Stimulated activated naive B cell treated with anti-CD40 and anti-IgM and Interleukin-4, amounts not matched to agents 10 μg/mL and 1 μg/mL and 100 μg/mL, for 72 hours (primary cell): ENCODE results near the gene C9orf78.

Experiments used
- ATAC-seq, 2 donors: fragments of 150-1000 bp; cut with Tn5 transposase; replicated peaks; 2 replicates each; pipeline ENCODE4 v1.10.0; 2021; ENCODE audit warnings: moderate library complexity in 1 of 2
- DNase-seq: peaks from one replicate; pipeline ENCODE4 v3.0.0; 2021
- H3K27ac Mint-ChIP-seq: one replicate; pipeline ENCODE4 v1.8.0; 2022; ENCODE audit warnings: mild to moderate bottlenecking, mixed read lengths
- H3K27me3 Mint-ChIP-seq, 2 donors: one replicate each; pipeline ENCODE4 v1.8.0; 2022; ENCODE audit warnings: mixed read lengths in 2 of 2
- H3K36me3 Mint-ChIP-seq, 2 donors: one replicate each; pipeline ENCODE4 v1.8.0; 2022; ENCODE audit warnings: mixed read lengths in 2 of 2, mild to moderate bottlenecking in 1 of 2
- H3K4me1 Mint-ChIP-seq, 2 donors: one replicate each; pipeline ENCODE4 v1.8.0; 2022; ENCODE audit warnings: mixed read lengths in 2 of 2, mild to moderate bottlenecking in 1 of 2
- H3K4me3 Mint-ChIP-seq, 2 donors: one replicate each; pipeline ENCODE4 v1.8.0; 2022; ENCODE audit warnings: mild to moderate bottlenecking in 2 of 2, mixed read lengths in 2 of 2, moderate library complexity in 1 of 2
- H3K9me3 Mint-ChIP-seq, 2 donors: one replicate each; pipeline ENCODE4 v1.8.0; 2022; ENCODE audit warnings: mixed read lengths in 2 of 2, mild to moderate bottlenecking in 1 of 2

Gene C9orf78

DNA sequence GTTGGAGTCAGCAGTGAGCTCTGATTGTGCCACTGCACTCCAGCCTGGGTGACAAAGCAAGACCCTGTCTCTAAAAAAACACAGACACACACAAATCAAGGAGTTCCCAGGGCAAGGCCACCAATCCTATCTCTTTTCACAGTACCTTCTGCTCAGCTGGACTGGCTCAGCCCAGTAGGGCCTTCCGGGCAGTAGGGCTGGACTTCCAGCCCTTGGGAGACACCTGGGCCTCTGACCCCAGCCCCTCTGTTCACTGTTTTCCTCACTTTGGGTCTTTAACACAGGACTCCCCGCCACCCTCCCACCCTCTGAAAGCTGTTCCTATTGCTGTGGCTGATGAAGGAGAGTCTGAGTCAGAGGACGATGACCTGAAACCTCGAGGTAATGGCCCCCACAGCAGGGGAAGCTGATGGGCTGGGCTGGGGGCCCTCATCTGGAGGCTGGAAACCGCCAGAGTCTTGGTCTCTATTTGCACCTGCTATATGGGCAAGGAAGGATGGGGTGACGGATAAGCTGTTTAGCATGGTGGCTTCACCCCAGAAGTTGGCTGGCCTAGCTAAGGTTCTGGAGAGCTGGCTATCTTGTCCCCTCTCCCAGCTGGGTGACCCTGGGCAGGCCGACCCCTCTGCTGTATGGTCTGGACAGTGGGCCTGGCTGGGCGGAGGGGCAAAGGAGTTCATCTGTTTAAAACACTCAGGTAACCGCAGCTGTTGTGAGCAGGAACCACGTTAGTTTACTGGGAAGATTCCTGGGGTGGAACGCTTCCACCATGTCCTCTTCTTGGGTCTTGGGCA lies 25.8 kb upstream of the C9orf78 start:
- peaks cover 0 to 7% of the 10 kb centered on the region in 2 donors for H3K4me1 Mint-ChIP-seq

DNA sequence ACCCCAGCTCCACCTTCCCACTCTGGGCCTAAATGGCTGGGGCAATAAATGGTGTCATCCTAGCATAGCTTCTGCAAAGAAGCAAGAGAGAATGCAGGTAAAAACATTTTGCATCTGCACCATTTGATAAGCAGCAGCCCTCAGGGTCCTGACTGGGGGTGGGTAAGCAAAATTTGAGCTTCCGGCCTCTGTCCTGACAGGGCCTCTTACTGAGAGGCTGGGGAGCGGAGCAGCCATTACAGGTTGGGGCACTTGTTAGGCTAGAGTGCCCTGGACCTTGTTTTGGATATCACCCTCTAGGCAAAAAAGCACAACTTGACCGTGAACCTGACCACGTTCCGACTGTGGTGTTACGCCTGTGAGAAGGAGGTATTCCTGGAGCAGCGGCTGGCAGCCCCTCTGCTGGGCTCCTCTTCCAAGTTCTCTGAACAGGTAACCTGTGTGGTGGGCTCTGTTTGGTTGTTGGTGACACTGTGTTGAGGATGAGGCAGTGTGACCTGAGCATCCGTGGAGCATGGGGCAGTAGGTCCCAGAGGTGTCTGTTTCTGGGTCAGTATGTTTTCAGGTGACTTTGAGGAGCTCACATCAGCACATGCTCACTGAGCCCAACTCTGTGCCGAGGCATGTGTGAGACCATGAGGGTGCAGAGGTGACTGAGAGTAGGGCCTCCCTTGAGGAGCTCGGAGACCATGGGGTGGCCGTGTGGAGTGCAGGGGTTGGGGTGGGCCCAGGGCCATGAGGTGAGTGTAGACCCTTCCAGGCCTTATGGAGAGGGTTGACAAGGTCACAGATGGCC lies 23.3 kb upstream of the C9orf78 start:
- ATAC-seq (no peak), DNase-seq (no peak)
- peaks cover 55 to 67% of the 10 kb centered on the region in 2 donors for H3K36me3 Mint-ChIP-seq
- H3K27ac Mint-ChIP-seq = no peak overlapping the region
- no peaks in the 10 kb centered on the region for H3K9me3 Mint-ChIP-seq
- H3K27me3 Mint-ChIP-seq = no peaks in the 10 kb centered on the region
- no peaks in the 10 kb centered on the region for H3K4me1 Mint-ChIP-seq
- H3K4me3 Mint-ChIP-seq = no peak overlapping the region

More for the DNA sequence above, 25.8 kb upstream of the C9orf78 start:
- Mint-ChIP-seq H3K9me3 (no peaks in the 10 kb centered on the region), H3K27ac (no peak overlapping the region), H3K27me3 (no peaks in the 10 kb centered on the region), H3K36me3 (peaks cover 47 to 60% of the 10 kb centered on the region in 2 donors), H3K4me3 (no peak overlapping the region)
- no peak for ATAC-seq
- DNase-seq = no peak

DNA sequence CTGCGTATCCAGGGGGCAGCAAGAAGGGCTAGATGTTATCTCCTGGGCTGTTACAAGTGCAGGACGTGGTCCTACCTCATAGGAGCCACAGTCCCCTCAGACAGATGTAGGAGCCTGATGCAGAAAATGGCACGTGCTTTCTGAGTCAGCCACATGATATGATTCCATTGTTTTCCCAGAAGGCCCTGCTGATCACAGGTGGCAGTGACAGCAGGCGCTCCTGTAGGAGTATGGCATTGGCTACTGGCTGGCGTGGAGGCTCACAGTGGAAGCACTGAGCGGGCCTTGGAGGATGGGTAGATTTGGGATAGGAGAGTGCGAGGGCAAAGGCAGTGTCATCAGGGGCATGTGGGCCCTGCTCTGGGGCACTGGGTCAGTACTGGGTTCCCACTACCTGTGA lies 22.1 kb upstream of the C9orf78 start:
- H3K4me1 Mint-ChIP-seq = no peaks in the 10 kb centered on the region
- no peak overlapping the region for H3K27ac Mint-ChIP-seq
- ATAC-seq (no peak), DNase-seq (no peak)
- peaks cover 57 to 70% of the 10 kb centered on the region in 2 donors for H3K36me3 Mint-ChIP-seq
- no peak overlapping the region for H3K4me3 Mint-ChIP-seq
- no peaks in the 10 kb centered on the region for H3K9me3 Mint-ChIP-seq
- H3K27me3 Mint-ChIP-seq = no peaks in the 10 kb centered on the region

DNA sequence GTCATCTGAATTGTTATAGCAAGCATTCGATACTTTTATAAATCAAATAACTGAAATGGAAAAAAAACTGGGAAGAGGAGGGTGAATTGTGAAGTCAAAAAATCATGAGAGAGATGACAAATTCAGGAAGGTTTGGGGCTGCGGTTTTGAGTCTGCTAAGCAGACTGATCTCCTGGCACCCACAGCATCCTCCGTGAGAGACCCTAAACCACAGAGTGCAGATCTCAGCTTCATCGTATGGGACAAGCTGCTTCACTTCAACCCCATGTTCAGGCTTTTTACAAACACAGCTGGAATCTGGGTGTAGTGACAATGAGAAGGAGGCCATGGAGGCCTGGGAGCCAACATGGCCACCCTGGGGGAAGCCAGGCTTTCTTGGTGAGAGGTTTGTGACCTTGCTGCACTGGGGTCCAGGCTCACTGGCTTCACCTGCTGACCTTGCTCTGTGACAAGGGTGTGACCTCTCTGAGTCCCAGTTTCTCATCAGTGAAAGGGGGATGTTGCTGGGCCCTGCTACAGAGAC lies 19.6 kb upstream of the C9orf78 start:
- no peak overlapping the region for H3K27ac Mint-ChIP-seq
- no peaks in the 10 kb centered on the region for H3K4me1 Mint-ChIP-seq

DNA sequence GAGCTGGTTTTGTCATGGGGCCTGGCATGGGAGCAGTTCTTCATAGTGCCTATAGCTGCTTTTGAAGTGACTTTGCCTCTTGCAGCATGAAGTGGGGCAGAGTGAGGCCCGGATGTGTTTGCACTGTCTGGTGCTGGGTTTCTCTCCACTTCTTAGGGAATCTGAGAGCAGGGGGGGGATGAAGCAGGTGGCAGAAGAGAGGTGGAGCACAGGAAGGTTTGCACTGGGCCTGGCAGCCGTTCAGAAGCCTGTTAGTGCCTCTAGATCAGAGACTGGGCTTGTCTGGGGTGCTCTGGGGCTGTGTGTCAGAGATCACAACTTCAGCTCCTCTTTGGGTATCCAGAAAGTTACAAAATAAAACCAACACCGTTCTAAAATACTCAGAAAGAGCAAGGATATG lies 18.5 kb upstream of the C9orf78 start:
- no peaks in the 10 kb centered on the region for H3K27me3 Mint-ChIP-seq
- H3K36me3 Mint-ChIP-seq = peaks cover 59 to 73% of the 10 kb centered on the region in 2 donors
- ATAC-seq = no peak
- no peak overlapping the region for H3K27ac Mint-ChIP-seq
- DNase-seq = no peak
- H3K4me3 Mint-ChIP-seq = no peak overlapping the region
- no peaks in the 10 kb centered on the region for H3K4me1 Mint-ChIP-seq
- no peaks in the 10 kb centered on the region for H3K9me3 Mint-ChIP-seq

More for the DNA sequence above, 19.6 kb upstream of the C9orf78 start:
- Mint-ChIP-seq H3K4me3 (no peak overlapping the region), H3K9me3 (no peaks in the 10 kb centered on the region), H3K27me3 (no peaks in the 10 kb centered on the region), H3K36me3 (peaks cover 60 to 74% of the 10 kb centered on the region in 2 donors)
- DNase-seq (no peak), ATAC-seq (no peak)

DNA sequence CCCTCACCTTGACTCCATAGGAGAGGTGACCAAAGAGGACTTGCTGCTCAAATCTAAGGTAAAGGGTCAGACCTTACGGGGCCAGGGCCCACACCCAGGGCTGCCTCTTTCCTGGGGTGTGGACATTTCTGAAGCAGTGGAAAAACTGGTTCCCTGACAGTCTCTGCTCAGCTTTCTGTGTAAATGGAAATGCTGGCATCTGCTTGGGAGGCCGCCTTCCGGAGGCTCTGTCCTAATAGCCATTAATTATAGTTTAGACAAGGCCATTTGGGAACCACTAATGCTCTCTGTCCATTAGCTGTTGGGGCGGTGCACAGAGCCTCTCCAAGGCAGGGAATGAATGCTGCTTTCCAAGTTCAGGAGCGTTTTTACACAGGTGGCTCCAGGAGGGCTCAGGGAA lies 17.5 kb upstream of the C9orf78 start:
- Mint-ChIP-seq H3K27me3 (no peaks in the 10 kb centered on the region), H3K9me3 (no peaks in the 10 kb centered on the region), H3K27ac (no peak overlapping the region), H3K4me1 (no peaks in the 10 kb centered on the region), H3K36me3 (peaks cover 54 to 63% of the 10 kb centered on the region in 2 donors), H3K4me3 (no peak overlapping the region)
- DNase-seq (no peak), ATAC-seq (no peak)

DNA sequence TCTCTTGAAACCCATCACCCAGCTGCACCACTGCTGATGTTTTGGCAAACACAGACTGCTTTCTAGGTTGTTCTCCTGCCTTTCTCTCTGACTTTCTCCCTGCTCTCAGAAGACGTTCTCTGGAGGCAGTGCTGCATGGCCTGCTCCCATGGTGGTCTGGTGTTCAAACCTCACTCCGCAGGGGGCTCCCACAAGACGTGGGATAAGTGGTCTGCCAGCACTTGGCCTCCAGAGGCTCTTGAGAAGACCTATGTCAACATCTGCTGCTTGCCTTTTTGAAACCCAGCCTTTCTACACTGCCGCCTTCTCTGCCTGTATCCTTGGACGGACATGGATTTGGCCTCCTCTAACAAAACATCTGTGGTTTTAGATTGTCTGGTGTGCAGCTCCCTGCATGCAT lies 16.7 kb upstream of the C9orf78 start:
- Mint-ChIP-seq H3K27me3 (no peaks in the 10 kb centered on the region), H3K4me3 (no peak overlapping the region), H3K4me1 (no peaks in the 10 kb centered on the region), H3K36me3 (peaks cover 51 to 57% of the 10 kb centered on the region in 2 donors), H3K27ac (no peak overlapping the region), H3K9me3 (no peaks in the 10 kb centered on the region)
- DNase-seq (no peak), ATAC-seq (no peak)

DNA sequence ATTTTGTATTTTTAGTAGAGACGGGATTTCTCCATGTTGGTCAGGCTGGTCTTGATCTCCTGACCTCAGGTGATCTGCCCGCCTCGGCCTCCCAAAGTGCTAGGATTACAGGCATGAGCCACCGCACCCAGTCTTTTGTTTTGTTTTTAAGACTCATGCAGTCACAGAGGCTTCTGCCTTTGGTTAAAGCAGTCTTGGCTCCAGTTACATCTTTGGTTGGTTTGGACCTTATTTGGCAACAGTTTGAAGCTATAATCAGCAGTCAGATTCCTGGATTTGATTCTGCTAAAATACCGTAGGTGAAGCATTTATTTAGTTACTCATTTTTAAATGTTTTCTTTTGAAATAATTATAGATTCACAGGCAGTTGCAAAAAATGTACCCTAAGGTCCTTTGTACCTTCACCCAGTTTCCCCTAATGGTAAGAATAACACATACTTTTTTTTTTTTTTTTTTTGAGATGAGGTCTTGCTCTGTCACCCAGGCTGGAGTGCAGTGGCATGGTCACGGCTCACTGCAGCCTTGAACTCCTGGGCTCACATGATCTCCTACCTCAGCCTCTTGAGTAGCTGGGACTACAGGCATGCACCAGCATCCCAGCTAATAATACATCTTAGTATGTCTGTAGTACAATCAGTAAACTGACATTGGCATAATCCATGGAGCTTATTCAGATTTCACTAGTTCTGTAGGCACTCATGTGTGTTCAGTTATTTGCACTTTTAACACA lies 15.9 kb upstream of the C9orf78 start:
- no peaks in the 10 kb centered on the region for H3K27me3 Mint-ChIP-seq
- no peaks in the 10 kb centered on the region for H3K9me3 Mint-ChIP-seq
- H3K27ac Mint-ChIP-seq = no peak overlapping the region
- H3K36me3 Mint-ChIP-seq = peaks cover 46 to 50% of the 10 kb centered on the region in 2 donors
- no peak for DNase-seq
- no peak for ATAC-seq
- H3K4me3 Mint-ChIP-seq = no peak overlapping the region
- H3K4me1 Mint-ChIP-seq = no peaks in the 10 kb centered on the region

DNA sequence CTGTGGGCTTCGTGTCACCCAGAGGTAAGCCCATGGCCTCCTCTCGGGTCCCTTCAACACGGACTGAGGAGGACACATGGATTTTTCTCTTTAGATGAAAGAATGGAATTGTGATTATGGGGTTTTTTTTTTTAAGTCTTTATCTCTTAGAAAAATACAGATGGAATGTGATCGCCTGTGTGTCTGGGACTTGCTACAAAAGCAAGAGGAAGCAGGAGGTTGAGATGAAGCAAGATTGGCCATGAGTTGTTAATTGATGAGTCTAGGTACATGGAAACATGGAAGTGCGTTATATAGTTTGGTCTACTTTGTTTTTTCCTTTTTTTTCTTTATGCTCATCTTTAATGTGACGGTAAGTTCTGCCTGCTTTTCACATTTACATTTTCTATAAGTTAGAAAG lies 14.8 kb upstream of the C9orf78 start:
- peaks cover 0 to 5% of the 10 kb centered on the region in 2 donors for H3K4me1 Mint-ChIP-seq

DNA sequence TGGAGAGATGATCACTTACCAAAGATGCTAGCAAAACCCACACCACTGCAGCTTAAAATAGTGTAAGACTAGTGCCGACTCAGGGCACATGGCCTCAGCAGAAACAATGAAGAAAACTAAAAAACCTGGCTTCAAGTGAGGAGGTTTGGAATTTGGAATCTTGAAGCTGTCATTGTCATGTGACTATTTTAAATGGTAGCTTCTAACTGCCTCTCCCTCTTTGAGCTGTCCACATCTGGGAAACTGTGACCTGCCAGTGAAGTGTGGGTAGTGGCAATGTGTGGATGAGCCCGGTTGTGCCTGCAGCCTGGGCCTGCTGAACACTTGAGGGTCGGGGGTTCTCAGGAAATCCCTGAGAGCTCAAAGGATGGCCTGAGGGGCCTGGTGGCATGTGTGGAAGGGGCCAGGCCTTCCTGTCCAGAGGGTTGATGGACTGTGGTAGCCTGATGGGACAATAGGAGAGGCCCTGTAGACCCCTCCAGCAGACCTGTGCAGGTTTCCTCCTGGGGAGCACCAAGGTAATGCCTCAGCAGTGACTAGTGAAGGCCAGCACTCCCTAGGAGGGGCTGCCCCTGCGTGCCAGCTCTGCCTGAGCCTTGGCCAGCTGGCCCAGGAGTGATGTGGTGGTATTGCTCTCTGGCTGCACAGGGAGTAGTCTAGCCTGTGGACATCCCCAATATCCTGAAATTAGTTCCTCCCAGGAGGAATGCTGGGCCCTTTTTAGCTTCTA lies 13.8 kb upstream of the C9orf78 start:
- DNase-seq = no peak
- Mint-ChIP-seq H3K27ac (no peak overlapping the region), H3K36me3 (peaks cover 26 to 32% of the 10 kb centered on the region in 2 donors), H3K27me3 (no peaks in the 10 kb centered on the region), H3K9me3 (no peaks in the 10 kb centered on the region), H3K4me3 (no peak overlapping the region), H3K4me1 (peaks cover 0 to 5% of the 10 kb centered on the region in 2 donors)
- no peak for ATAC-seq

More for the DNA sequence above, 14.8 kb upstream of the C9orf78 start:
- Mint-ChIP-seq H3K27me3 (no peaks in the 10 kb centered on the region), H3K36me3 (peaks cover 36 to 42% of the 10 kb centered on the region in 2 donors), H3K27ac (no peak overlapping the region), H3K9me3 (no peaks in the 10 kb centered on the region), H3K4me3 (no peak overlapping the region)
- ATAC-seq (no peak), DNase-seq (no peak)

DNA sequence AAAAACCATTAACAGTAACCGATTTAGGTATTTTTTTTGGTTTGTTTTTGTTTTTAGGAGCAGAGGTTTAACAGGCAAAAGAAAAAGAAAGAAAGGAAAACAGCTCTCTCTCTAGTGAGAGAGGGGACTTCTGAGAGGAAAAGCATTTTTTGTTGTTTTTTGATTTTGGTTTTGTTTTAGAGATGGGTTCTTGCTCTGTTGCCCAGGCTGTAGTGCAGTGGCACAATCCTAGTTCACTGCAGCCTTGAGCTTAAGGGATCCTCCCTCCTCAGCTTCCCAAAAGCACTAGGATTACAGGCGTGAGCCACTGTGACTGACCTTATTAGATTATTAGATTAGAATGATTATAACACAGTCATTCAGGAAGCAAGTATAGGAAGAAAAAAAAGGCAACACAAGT lies 10.3 kb upstream of the C9orf78 start:
- ATAC-seq (no peak), DNase-seq (no peak)
- Mint-ChIP-seq H3K4me3 (no peak overlapping the region), H3K9me3 (no peaks in the 10 kb centered on the region), H3K36me3 (peaks cover 8 to 9% of the 10 kb centered on the region in 2 donors), H3K27me3 (no peaks in the 10 kb centered on the region), H3K4me1 (peaks cover 0 to 5% of the 10 kb centered on the region in 2 donors), H3K27ac (peak overlapping the region; percentile 42)

DNA sequence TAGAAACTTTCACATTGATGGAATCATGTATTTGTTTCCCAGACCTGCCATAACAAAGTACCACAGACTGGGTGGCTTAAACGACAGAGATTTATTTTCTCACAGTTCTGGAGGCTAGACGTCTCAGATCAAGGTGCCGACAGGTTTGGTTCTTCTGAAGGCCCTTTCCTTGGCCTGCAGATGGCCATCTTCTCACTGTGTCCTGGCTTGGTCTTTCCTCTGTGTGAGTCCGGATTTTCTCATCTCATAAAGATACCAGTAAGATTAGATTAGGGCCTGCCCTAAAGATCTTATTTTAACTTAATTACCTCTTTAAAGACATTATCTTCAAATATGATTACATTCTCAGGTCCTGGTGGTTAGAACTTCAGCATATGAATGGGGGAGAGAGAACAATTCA lies 6.0 kb upstream of the C9orf78 start:
- ATAC-seq (no peak), DNase-seq (no peak)
- Mint-ChIP-seq H3K27me3 (no peaks in the 10 kb centered on the region), H3K4me3 (no peak overlapping the region), H3K36me3 (peaks cover 13 to 19% of the 10 kb centered on the region in 2 donors), H3K4me1 (peaks cover 24 to 35% of the 10 kb centered on the region in 2 donors), H3K9me3 (no peaks in the 10 kb centered on the region), H3K27ac (no peak overlapping the region)

DNA sequence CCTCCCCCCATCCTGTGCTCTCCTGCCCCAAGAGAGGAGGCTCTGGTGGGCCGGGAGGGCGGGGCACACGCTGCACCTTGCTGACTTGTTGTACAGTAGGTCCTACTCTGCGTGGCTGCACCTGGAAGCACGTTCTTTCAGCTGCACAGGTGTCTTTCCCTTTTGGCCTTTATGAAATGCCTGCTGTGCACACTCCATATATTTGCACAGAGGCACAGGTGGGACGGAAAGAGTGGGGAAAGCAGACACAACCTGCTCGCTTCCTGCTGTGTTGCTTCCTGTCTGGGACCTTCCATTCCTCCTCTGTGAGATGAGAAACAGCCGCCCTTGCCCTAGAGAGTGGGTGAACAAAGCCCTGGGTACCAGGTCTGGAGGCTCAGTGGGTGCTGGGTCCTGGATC lies 5.0 kb upstream of the C9orf78 start:
- Mint-ChIP-seq H3K9me3 (no peaks in the 10 kb centered on the region), H3K4me3 (no peak overlapping the region), H3K4me1 (peaks cover 24 to 34% of the 10 kb centered on the region in 2 donors), H3K27ac (no peak overlapping the region), H3K36me3 (peaks cover 13 to 20% of the 10 kb centered on the region in 2 donors), H3K27me3 (no peaks in the 10 kb centered on the region)
- ATAC-seq (no peak), DNase-seq (no peak)
